SH-SY5Y (cell line): ENCODE data around the gene DIS3L2.

Source experiments
- GATA2 ChIP-seq: IDR thresholded peaks from 2 replicates; pipeline ENCODE4 v1.6.1; 2011; ENCODE audit warnings: mild to moderate bottlenecking, low read depth, low read length
- GATA3 ChIP-seq: IDR thresholded peaks from 2 replicates; pipeline ENCODE4 v1.6.1; 2011; ENCODE audit warnings: low read depth, mild to moderate bottlenecking, low read length, moderate library complexity

DNA sequence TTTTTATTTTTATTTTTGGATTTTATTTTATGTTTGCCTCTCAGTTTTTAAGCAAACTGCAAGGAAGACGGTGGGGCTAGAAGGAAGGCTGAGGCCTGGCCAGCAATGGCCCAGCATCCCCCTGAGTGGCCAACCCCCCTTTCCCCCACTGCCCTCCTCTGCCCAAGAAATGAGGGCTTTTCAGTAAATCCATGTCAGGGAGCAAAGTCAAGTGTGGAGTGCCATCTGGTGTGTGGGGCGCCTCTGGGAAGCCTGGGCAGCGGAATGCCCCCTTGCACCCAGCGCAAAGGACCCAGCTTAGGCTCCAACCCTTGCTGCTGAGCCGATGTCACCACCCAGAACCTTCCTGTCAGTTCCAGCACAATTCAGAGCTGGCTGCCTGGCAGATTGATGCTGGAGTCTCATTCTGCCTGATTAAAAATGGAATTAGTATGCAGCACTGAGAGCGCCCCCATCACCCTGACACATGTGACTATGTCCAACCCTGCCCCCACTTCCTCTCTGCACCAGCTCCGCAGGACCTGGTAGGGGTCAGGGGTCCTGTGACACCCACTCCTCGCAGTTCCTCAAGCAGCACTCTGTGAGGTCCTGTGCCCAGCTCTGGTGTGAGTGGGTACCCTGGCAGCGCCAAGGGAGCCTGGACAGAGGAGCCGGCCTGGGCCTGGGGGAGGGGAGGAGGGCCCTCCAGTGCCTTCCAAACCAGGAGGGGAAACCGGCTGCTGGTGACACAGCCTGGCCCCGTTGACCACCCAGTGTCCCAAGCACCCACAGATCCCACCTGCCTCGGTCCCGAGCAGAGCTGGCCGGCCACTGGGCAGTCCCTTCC, 407.8 kb downstream of the DIS3L2 start:
- TF ChIP-seq GATA2 (no peak), GATA3 (no peak)
